HuH-7 (cell line): Measurements from ENCODE around the gene SEMA3C.

Experiments
- DNase-seq: peaks from one replicate; pipeline ENCODE4 v3.0.0; 2011; ENCODE audit warnings: low spot score

SEMA3C gene

DNA sequence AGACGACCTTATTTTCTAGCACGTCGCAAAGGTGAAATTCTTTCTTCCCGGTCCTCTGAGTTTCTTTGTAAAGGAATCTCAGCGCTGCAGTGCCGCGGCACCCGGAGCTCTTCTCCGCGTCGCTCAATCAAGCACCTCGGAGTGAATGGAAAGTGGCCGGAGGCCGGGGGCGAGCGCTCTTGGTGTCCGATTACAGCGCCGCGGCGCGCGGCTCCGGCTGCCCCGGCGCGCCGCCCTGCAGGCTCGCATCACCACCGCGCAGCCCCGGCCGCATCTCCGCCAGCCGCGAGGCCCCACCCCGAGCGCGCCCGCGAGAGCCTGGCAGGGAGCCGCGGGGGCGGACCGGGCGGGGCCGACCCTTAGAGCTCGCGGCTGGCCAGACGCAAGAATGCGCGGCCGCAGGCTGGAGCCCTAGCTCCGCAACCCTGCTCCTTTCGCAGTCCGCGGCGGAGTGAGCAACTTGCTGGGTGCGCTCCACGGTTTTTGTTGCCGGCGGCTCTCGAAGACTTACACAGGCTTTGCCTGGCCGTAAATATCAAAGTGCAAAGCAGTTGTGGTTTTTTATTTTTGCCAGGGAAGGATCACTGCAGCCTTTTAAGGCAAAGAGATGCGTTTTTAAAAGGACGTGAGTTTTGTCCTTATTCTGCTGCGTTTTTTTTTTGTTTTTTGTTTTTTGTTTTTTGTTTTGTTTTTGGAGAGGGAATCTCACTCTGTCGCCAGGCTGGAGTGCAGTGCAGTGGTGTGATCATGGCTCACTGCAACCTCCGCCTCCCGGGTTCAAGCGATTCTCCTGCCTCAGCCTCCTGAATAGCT is at the start of gene SEMA3C:
Gene SEMA3C (minus strand): TSS at position 143 of the 813 bp plus-strand sequence. CDS start 2,270 bp downstream, outside the sequence.
- peak; percentile 70 for DNase-seq

DNA sequence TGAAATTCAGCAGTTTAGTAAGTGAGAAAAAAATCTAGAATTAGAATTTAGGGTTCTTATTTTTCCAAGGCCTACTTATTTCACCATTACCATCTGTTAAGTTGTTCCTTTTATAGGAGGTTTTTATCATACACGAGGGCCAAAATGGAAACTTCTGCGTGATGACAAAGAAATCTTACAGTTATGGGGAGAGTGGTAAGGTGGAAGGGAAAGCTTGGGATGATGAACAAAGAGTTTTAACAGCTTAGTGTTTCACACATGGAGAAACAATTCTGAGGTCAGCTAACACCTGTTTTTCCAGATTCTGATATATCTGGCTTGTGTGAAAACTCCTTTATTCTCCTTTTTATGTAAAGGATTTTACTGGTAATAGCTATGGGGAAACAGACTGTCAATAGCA is 49.8 kb upstream of the SEMA3C start:
- DNase-seq, result no peak

DNA sequence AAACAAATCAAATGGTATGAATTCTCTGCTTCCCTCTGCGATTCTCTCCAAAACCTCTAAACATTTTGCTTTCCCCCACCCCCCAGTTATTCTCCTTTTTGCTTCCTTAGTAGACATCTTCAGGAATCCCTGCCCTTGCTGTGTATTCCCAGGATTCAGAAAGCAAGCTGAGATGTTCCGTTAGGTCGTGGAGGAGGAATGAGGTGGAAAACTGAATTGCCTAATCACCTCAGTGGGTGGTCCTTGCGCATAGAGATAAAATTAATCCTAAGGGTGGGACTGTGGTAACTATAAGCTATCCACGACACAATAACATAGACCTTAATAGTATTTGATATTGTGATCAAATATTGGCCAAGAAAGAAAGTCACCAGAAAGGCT is 49.1 kb upstream of the SEMA3C start:
- no peak for DNase-seq

DNA sequence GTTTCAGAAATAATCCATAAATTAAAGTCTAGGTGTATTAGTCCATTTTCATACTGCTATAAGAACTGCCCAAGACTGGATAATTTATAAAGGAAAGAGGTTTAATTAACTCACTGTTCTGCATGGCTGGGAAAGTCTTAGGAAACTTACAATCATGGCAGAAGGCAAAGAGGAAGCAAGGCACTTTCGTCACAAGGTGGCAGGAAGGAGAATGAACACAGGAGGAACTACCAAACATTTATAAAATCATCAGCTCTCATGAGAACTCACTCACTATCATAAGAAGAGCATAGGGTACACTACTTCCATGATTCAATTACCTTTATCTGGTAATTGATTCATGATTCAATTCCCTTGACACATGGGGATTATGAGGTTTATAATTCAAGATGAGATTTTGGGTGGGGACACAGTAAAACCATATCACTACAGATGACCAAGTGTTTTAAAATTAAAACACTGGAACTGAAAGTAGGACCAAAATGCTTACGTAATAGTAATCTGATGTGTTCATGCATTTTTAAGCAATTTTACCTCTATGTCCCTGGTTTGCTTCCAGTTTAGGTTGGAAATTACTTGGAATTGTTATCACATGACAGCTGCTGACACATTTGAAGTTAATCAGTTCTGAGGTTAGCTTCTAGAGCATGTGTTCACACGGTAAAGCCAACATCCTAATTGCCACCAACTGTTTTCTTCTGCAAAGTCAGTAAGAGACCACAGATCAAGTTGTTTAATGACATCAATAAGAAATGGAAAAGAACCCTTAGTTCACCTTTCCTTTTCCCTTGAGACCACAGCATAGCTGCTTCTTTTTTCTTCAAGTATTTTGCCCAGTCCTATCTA is 48.4 kb upstream of the SEMA3C start:
- no peak for DNase-seq

DNA sequence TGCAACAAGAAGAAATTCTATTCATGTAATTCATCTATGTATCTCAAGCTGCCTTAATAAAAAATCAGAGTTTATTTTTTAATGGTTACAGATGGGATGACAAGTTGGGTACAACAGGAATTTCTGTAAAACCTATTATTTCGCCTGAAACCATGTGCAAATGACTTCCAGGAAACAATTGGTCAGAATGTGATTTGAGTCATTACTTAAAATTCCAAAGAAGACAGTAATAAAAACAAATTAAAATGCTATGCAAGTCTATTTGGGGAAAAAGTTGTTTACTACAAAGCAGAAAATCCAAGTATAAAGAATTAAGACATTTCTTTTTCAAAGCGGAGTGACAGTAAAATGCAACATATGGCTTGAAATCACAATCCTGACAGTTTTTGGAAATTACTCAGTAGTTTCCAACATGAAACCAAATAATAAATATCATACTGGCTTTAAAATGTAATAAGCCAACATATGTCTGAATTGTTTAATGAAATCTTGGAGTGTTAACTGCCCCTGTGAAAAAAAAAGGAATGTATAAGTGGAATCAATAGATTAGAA is 41.5 kb upstream of the SEMA3C start:
- DNase-seq, result no peak

DNA sequence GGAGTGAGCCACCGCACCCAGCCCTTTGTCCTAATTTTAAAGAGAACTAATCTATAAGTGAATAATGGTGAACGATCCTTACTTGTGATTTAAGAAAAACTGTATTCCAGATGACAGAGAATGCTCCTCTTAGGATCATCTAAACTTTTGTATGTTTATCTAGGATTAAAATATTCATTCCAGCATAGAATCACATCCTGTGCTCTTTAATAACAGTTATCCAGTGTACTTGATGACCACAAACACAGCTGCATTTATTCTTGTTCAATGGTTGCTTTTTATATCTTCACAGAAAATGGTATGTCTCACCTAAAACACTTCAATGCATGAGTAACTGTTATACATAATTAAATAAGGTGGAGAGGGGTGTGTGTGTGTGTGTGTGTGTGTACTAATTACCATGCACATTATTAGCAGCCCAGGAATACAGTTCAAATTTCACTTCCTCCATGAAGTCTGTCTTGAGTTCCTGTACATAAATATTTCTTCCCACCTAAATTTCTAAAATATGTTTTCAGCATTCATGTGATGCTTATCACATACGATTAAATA is 38.5 kb upstream of the SEMA3C start:
- no peak for DNase-seq

DNA sequence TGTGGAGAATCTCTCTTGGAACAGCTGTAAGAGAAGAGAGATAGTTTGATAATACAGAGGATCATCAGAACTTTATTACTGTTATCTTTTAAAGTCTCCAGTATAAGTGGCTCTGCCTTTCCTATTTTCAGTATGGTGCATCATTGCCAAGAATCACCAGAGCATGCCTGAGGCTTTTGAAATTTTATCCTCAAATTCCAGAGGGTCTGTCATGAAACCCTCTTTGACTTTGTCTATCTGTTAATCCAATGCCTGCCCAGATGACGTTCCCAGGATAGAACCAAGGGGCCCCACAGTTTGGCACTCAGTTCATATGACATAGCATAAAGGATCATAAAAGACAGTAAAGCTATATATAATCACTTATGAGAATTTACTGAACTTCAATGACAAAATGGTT is 35.3 kb upstream of the SEMA3C start:
- no peak for DNase-seq

DNA sequence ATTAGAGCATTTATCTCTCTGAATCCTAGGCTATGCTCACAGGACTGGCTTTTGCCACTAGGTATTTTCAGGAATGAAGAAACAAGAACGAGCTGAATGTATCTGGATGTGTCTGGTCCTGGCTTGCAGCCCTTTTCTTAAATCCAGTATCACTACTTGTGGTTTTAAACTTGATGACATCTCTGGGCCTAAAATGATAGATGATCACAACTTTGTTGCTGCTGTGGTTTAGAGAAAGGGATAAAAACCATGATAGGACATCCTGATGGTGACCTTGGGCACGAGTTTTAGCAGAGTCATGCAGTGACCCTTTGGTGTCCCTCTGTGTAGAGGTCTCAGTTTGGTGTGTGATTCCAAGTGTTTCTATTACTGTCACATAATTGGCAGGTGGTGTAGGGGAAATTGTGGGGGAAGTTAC is 31.7 kb upstream of the SEMA3C start:
- no peak for DNase-seq

DNA sequence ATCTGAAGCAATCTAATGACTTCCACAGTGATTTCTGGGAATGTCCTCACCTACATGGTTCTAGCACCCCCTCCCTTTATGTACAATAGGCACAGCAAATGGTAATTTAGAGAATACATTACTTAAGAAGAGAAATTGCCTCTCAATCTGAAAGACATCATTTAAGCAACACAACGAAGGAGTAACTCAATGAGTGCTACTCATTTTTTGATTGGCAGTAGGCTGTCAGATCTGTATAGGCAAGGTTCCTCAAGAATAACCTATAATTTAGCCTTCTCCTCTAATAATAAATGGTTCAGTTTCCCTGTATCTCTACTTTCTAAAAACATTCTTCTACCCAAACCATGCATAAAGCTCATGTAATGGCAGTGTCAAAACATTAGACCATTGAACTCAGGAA is 30.6 kb upstream of the SEMA3C start:
- no peak for DNase-seq

DNA sequence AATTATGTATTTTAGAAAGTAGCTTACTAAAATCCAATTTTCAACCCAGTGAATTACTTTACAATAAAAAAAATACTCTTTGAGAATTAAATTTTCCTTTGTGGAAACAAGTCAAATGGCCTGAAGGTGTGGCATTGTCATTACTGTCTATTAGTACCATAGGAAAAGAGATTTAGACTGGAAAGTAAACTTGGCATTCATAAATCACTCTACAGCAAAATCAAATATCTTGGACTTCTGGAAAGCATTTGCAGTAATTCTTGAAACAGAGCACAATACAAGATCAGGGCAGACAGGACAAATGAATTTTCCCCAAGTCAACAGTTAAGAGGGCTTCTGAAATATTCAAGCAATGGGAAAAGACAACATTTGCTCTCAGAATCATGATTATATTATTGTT is 28.0 kb upstream of the SEMA3C start:
- no peak for DNase-seq

DNA sequence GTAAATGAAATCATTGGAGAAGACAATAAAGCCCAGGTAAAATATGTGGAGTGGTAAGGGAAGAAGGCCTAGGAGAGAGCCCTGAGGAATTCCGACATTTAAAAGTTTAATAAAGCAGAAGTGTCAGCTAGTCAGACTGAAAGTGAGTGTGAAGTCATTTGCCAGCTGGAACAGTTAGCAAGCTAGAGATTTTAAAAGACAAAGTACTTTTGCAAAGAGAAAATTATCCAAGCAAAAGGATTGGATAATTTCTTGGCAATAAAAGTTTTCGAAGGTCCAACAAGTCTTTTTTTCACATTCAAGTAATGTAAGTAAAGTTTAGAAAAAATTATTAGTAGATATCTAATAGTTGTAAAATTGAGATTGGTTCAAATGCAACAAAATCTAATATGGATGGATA is 27.1 kb upstream of the SEMA3C start:
- no peak for DNase-seq

DNA sequence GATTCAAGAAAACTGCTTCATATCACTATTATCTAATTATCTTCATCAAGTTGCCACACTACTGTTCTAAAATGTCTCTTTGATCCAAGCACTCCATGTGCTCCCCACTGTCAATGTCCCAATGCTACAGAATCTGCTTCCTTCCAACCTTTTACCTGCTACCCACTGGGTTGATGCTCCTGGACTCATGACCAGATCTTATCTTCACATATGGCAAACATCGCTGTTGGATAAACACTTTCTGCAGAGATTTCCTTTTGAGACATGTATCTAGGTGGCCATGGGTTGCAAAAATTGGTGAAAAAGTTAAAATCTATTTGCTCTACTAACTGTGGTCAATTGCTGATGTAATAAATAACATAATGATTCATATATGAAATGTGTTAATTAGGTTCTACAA is 24.5 kb upstream of the SEMA3C start:
- DNase-seq, result no peak

DNA sequence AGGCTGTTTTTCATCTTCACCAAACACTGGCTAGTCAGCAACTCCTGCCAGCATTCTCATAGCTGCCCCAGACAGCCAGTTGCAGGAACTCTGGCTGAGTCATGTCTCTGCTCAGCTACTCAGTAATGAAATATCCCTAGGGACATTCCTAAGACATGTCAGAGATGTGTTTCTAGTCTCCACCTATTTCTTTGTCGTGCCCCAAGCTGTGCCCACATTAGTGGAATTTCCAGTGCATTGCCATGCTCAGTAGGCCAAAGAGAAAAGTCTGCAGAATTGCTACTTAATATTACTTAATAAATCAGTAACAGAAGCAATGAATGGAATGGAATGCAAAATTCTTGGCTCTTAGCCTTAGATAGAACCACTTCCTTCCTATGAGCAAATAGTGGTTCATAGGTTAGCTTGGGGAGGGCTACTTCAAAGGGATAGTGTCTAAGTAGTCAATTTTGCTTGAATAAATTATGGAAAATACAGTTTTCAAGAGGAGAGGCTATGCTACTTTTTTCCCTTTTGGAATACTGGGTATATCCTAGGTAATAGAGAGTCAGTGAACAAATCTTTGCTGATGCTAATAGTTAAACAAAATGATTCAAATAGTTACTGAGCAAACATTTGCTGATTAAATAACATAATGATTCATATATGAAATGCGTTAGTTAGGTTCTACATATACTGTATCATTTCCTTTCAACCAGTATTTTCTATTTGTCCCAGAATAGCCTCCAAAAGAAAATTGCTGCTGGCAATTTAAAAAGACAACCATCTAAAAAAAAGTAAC is 23.6 kb upstream of the SEMA3C start:
- no peak for DNase-seq

DNA sequence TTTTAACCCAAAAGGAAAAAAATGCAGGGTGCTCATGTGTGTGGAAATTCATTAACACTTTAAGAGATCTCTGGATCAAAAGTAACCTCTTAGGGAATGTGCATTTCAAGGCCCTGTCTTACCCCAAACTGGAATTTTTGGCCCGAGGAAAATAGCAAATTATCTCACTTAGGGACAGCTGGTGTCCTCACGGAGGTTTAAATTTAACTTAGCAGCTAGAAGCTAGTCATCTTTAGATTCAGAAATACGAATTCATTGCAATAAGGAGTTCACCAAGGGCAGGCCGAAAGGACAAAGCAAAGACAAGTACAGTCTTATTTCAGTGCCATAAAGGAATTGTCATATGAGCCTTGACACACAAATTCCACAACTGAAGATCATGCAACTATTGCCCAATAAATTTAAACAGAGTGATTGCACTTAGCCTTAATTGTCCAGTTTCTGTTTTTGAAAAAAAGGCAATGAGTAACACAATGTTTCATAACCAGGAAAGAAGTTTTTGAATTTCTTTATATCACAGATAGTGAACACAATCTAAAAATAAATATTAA is 22.4 kb upstream of the SEMA3C start:
- no peak for DNase-seq

DNA sequence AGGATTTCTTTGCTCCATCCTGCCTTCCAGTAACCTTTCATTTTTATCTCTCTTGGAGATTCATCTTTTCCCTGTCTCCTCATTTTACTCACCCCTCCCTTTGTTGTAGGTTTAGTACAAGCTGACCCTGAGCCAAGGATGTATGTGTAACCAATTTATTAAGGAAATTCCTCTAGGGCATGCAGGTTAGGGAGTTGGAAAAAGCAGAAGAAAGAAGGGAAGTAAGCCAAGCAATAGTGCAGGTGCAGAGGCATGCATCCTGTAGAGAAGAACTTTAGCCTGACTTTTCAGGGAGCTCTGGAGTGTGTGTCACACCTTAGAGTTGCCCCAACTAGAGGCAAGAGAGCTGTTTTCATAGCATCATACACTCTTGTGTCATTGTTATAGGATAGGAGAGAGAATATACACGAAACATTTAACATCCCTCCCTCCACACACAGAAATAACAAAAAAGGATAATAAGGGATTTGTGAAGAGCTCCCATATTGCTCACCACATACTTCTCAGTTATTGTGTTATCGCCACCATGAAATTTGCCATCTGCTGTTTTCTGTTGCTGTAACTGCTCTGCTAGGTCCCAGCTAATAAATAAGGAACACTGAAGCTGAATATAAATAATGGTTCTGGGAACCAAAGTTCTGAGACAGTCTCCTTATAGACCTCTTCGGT is 21.8 kb upstream of the SEMA3C start:
- no peak for DNase-seq

DNA sequence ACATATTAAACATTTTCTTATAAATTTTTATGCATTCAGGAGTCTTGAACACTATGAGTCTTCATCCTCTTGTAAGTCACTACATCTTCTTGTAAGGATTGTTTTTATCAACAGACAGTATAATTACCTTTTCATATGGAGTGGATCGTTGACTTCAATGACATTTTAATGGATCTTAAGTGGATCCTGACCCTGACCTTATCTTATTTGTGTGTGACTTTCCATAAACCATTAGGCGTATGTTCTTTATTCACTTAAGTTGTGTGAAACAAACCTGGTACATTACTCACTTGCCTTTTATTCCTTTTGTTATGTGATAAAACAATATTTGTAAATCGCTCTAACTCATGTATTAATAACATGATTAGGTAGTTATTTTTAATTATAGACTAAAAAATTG is 18.5 kb upstream of the SEMA3C start:
- DNase-seq, result no peak

DNA sequence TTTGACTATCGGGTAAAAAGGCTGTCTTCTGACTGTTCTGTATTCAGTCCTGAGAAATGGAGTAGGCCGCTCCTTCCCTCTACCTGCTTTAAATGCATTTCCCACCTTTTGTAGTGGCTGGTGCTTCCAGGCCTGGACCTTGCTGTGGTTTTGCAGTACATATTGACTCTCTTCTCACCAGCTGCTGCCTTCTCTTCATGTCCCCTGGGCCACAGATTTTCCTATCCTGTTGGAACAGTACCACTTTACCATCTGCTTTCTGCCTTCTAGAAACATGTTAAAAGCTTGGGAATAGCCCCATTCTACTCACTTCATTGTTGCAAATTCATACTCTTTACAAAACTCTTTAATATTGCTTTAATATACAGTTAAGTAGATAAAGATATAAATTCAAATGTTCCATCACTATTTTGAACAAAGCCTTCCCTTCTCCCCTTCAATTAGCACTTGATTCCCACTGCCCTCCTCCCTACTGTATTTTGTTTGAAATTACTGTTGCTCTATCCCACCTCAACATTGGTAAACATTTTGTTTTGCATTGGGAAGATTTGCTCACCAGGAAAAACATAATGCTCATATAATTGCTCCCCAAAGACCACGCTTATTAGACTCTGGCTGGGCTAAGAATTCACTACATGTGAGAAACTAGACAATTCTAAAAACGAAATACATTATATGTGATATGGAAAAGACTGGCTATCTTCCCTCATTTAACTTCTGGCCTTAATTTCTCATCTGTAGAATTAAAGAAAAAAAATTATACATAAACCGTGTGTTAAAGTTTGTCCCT is 17.3 kb upstream of the SEMA3C start:
- DNase-seq, result no peak

DNA sequence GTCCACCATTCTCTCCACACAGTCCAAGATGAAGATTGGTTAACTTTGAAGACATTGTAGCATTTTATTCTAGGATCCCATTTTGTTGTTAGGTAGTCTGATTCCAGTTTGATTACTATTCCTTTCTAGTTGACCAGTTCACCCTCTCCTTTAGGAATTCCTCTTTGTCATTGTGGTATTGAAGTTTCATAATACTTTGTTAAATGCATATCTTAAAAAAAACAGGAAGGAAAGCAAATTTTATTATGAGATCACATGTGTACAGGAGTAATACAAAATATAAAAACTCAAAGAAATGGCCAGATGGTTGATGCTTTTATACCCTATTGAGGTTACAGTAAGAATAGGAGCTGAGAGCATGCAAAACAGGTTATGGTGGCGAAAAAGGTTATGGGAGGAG is 15.5 kb upstream of the SEMA3C start:
- no peak for DNase-seq

DNA sequence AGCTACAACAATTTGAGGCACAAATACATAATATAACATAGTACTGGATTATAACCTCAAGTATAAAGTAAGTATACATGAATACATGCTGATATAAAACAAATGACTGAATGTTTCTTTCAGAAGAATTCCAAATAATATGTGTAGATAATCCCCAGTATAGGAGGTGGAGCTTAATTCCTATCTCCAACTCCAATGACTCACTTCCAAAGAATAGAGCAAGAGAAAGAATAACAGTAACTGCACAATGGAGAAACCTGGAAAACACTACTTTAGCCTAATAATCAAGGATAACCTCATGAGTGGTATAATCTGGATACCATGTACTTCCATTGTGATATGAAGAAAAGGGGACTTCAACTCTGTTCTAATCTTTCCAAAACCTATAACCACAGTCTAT is 13.7 kb upstream of the SEMA3C start:
- DNase-seq, result no peak

DNA sequence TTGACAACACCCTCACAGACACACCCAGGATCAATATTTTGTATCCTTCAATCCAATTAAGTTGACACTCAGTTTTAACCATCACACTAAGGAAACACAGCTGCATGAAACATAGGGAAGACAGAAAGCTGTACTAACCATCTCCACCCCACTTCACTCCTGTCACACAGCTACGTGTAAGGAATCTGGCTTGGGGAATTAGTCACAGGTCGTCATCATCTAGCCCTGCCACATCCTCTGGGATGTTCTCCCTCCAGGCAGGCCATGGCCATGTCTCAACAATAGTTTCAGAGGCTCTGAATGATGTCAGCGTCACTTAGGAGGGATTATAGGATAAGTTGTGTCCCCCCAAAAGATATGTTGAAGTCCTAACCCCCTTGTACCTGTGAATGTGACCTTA is 10.8 kb upstream of the SEMA3C start:
- no peak for DNase-seq
